CD4-positive, alpha-beta T cell treated with Interleukin-10 for 1 hour (primary cell): ENCODE data around the gene PAPPA.

Source experiments
- DNase-seq: peaks from one replicate; pipeline ENCODE4 v3.0.0-alpha.2; 2020

The PAPPA gene, protein sequence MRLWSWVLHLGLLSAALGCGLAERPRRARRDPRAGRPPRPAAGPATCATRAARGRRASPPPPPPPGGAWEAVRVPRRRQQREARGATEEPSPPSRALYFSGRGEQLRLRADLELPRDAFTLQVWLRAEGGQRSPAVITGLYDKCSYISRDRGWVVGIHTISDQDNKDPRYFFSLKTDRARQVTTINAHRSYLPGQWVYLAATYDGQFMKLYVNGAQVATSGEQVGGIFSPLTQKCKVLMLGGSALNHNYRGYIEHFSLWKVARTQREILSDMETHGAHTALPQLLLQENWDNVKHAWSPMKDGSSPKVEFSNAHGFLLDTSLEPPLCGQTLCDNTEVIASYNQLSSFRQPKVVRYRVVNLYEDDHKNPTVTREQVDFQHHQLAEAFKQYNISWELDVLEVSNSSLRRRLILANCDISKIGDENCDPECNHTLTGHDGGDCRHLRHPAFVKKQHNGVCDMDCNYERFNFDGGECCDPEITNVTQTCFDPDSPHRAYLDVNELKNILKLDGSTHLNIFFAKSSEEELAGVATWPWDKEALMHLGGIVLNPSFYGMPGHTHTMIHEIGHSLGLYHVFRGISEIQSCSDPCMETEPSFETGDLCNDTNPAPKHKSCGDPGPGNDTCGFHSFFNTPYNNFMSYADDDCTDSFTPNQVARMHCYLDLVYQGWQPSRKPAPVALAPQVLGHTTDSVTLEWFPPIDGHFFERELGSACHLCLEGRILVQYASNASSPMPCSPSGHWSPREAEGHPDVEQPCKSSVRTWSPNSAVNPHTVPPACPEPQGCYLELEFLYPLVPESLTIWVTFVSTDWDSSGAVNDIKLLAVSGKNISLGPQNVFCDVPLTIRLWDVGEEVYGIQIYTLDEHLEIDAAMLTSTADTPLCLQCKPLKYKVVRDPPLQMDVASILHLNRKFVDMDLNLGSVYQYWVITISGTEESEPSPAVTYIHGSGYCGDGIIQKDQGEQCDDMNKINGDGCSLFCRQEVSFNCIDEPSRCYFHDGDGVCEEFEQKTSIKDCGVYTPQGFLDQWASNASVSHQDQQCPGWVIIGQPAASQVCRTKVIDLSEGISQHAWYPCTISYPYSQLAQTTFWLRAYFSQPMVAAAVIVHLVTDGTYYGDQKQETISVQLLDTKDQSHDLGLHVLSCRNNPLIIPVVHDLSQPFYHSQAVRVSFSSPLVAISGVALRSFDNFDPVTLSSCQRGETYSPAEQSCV (N-terminal part only)

DNA sequence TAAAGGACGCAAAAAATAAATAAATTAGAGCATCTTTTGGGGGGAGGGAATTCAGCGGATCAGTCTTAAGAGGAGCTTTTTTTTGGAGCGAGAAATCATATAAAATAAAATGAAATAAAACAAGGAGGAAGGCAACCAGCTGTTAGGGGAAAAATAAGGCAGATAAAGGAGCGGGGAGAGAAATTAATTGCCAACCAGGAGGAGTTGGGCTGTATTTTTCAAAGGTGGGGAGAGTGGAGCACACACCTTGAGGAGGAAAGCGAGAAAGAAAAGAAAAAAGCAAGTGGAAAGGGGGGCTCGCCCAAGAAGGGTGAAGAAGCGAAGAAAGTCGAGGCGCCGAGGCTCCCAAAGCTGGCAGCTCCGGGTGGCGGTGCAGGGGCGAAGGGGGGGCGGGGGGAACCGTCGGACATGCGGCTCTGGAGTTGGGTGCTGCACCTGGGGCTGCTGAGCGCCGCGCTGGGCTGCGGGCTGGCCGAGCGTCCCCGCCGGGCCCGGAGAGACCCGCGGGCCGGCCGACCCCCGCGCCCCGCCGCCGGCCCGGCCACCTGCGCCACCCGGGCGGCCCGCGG lies at the start of gene PAPPA:
Gene PAPPA (plus strand): TSS at position 27 of the 569 bp plus-strand sequence. CDS start 382 bp downstream, at position 409.
- no peak for DNase-seq

DNA sequence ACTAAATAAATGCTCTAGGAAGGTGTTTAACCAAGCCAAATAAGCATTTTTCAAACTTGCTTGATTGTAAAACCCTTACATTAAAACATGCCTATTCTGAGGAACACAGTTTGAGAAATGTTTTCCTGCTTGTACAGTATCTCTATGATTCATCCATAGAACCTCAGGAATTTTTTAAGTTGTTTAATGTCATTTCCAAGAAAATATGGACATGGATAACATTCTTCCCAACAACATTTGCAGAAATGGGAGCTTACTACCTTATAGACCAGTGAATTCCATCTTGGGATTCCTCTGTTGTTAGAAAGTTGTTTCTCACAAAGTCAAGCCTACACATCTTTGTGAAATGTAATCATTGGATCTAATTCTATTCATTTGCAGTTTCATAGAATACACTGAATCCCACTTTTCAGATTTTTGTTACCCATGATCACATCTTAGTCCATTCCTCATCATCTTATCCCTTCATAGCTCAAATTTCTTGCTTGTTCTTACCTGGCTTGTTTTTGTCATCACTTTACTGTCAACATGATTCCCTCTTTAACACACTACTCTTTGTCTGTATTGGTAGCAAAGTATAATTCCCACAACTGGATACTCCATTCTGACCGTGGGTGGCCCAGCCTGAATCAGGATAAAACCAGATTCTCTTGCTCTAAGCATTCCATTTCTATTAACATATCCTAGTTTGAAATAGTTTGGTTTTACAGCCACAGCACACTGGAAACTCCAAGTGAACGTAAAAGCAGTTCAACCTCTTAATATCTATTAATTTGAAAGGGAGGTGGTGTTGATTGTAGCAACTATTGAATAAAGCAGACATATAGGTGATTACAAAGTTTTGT lies 49.4 kb upstream of the PAPPA start:
- no peak for DNase-seq

DNA sequence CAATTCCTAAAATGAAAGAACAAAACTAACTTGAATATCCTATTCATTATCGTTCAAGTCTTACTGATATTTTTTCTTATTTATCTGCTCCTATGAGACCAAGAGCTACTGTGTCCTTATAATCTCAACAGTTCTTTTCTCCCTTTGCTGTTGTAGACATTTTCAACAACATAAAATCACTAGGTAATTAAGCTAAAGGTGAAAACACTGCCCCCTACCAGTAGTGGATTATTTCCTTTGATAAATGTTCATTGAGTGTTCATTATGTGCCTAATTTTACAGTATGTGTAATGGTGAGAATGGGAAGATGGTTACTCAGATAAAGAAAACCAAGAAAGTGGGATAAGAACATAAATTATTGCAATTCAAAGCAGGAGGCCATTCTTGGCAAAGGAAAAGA lies 41.4 kb upstream of the PAPPA start:
- no peak for DNase-seq

DNA sequence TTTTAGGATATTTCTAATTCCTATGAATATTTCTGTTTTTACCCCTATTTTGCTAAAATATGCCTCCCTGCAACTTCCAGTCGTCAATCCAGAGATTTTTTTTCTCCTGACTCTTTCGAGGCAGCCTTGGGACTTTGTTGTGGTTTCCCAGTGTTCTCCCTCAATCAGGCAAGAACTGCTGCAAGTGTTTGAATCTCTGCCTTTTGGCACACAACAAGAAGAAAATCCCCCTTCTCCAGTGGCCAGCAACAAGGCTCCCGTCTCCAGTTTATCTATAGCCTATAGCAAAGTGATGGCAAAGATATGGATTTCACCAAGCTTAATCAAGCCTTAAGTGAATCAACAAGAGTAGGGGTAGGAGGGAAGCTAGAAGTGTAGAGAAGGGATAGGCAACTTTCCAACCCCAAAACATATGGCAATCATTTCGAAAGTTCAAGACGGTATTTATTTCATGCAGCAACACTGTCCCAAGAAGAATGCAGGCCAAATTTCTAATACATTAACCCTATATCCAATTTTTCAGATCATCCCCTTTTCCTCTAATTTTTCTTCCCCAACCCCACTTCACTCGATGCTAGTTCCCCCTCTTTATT lies 37.7 kb upstream of the PAPPA start:
- no peak for DNase-seq

DNA sequence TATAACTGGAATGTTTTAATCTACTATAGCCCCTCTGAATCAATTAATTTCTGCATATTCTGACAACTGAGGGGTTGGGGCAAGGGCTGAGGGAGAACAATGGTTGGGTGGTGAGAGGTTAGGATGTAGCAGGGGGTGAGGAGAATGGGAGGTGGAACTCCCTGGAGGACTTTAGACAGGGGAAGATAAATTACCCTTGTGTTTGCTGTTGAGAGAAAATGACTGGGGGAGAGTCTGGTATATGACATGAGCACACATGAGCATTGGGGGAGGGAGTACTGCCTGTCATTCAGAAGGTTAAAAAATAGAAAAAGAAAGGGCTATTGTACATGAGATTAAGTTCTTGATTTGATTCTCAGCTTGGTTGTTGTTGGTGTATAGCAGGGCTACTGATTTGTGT lies 37.2 kb upstream of the PAPPA start:
- DNase-seq: no peak

DNA sequence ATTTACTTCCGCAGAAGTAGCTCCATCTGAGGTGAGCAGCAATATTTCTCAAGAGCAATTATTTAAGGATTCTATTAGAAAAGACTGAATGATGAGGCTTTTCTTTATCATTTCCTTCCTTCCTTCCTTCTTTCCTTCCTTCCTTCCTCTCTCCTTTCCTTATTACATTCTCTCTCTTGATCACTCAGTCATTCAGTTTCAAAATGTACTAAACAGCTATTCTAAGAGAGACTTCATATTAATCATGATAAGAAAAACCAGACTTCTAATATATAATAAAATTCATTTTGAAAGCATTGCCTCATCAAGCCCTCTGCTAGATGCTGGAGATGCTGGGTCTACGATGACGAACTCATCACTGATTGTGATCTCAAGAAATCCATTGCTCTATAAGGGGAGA lies 30.4 kb upstream of the PAPPA start:
- DNase-seq: no peak

DNA sequence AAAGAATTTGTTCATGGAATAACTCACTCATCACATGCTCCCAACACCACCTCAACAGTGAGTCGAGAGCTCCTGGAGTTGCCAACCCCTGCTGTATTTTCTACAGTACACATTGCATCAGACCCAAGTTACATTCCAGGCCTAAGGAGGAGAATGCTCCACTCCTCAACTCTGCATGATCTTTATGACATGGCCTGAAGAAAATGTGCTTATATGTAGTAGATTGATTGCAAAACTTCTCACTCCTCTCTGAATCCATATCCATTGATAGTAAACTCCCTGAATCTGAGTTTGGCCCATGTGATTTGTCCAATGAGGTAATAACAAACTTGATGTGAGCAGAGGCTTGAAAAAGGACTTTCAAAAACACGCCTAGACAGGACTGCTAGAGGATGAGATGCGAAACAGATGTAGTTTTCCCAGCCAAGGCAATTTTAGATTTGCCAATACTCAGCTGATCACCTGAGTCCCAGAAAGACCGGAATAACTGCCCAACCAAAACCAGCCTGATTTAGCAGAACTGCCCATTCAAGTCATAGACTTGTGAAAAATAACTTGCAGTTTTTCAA lies 29.0 kb upstream of the PAPPA start:
- no peak for DNase-seq

DNA sequence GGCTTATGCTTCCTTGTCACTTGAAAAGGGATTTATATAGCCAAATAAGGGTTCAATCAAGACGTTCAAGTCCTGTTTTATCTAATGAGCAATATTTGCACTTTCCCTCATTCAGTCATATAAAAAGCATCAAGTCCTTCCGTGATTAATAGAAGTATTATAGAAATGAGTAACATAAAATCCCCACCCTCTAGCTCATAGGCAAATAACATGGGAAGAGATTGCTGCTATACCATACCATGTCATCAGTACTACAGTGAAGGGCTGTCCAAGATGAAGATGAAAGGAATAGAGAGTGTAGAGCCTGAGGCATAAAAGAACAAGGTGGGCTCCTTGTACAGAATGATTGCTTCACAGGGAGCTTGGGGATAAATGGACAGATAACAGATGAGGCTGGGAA lies 20.4 kb upstream of the PAPPA start:
- no peak for DNase-seq

DNA sequence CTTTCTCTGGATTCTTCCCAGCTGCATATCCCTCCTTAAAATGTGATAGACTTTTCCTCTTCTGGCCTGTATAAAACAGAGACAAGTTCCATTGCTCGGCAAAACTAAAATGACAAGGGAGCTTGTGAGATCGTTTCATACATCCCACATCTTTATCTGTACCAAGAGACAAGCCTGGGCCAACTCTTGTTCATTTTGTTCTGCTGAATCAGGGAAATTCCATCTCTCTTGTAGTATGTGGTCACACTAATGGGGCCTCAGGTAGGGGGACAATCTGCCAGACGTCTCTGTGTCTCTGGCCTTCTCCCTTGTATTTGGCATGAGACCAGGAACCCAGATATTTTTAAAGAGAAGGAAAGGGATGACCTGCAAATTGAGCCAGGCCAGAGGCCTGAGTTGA lies 18.6 kb upstream of the PAPPA start:
- DNase-seq: no peak

DNA sequence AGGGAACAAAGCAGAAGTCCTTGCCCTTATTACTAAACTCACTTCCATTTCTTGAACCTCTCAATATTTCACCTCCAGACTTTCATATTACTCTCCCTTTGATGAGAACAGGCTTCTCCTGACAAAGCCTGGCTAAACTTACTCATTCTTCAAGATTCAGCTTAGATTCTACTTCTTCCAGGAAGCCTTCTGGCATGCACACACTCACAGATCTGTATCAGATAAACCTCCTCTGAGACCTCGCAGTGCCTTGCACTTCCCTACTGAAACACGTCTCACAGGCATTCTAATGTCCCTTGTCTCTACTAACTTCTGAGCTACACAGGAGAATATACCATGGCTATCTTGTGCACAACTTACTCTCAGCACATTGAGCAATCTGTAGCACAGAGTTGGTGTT lies 16.6 kb upstream of the PAPPA start:
- DNase-seq: no peak

DNA sequence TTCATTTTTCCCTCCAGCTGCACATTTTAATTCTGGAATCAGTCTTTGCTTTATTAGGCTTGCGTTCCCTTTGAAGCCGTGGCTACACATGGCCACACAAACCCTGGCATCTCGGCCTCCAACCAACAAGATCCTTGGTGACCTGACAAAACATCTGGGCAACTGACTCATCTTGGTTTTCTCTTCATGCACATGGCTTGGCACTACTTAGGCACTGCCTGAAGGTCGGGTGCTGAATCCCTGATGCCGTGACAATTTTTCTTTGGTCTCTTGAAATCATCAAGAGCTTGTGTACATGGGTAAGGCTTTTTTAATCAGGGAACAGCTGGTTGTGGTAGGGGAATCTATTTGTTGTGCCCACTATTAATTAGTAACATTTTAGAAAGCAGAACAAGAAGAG lies 16.0 kb upstream of the PAPPA start:
- no peak for DNase-seq

DNA sequence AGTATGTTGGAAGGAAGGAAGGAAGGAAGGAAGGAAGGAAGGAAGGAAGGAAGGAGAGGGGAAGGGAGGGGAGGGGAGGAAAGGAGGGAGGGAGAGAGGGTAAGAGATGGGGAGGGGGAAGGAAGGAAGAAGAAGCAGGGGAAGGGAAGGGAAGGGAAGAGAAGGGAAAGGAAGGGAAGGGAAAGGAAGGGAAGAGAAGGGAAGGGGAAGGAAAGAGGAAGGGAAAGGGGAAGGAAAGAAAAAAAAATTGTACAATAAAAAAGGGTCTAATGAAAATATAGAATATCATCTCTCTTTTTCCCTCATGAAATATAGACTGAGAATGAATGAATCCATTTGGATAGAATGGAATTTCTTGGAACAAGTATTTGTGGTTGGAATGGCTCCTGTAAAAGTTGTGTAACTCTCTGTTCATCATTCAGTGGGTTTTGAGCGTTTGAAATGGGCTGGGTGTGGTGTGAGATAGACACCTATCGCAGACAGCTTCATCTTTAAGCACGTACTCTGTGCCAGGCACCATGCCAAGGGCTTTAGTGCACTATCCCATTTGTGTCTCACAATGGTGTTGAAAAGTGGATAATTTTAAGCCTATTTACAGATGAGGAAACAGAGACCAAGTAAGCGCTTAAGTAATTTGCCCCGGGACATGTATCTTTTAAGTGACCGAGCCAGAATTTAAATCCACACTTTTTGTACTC lies 11.6 kb upstream of the PAPPA start:
- DNase-seq: no peak

DNA sequence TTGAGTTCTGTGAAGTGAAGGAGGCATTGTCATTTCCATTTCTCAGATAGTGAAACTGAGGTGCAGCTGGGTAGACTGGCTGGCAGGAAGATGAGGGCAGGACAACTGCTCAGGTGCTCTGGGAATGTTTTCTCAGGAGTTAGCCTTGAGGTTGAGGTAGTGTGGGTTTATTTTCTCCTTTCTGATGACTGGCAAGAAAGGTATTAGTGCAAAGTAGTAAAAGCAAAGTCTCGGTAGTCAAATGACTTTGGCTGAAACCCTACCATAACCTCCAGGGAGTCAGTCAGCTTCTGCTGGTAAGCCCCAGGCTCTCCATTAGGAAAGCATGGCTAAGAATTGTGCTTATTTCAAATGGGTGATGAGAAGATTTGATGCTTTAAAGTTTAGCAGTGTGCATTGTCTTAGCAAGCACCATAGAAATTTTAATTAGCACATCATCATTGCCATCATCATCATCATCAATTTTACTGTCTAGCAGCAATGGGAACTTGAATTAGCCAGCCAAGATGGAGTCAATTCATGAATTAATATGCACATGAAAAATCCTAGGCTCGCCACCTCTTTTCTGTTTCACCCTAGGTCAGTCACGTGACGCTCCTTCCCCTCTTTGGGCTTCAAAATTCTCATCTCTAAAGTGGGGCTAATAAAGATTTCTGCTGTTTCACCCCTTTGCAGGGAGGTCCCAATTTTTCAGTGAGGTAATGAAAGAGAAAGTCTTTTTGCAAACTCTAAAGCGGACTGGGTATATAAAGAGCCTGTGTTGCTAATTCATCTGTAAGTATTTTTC lies 10.7 kb upstream of the PAPPA start:
- DNase-seq: no peak

DNA sequence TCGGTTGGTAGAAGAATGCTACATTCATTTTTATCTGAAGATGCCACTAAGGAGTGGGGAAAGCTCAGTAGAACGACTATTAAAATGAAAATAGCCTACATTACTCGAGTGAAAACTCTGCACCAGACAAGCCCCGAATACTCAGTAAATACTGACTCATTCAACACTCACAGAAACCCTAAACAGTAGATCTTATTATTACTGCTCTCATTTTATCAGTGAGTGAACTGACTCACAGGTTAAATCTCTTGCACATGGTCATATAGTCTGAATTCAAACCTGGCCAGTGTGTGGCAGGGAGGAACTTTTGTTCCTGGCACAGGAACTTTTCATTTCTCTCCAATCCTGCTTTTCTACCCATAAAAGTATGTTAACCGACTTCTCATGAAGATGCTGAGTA lies 9.6 kb upstream of the PAPPA start:
- no peak for DNase-seq

DNA sequence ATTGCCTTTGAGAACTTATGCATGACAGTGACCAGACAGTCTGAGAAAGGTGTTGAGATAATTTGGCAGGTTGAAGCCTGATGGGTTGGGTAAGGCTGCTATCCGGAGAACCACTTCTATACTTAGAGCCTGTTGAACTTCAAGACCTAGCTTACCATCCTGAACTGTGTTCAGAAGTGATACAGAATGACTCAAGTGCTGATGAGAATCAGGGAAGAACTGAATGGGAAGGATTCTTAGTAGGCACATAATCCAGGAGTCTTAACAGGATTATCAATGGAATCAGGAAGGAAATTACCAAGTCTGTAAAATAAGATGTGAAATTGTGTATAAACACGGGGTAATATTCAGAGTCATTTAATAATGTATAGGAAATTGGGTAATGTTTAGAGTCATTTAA lies 9.0 kb upstream of the PAPPA start:
- DNase-seq: no peak

DNA sequence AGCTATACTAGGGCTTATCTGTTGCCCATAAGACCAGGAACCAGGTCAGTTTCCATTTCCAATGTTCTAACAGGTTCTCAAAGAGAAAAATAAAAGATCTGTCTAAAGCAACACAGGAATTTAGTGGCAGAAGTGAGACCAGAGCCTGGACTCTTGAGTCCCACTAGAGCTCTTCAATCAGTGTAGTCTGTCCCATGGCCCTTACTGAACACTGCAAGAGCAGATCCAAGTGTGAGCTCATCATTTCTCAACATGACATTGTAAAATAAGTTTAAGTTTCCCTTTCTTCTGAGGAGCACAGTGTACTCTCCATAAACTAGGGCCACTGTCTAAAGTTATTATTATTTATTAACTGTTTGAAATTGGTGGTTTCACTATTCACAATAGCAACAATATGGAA lies 8.6 kb upstream of the PAPPA start:
- DNase-seq: no peak

DNA sequence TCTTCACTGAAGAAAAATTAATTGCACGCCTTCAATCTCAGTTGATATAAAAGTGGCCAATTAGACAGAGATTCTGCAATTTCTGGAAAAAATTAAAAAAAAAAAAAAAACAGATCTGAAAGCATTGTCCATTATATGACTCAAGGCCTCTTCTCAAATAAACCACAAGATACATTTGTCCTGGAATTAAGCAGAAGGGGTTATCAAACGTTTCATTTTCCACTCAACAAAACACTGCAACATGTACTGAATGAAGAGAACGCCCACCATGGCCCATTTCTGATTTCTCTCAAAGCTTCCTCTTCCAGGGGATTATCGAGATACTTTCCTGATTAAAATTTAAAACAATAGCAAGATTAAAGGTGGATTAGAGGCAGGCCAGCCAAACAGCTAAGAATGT lies 5.8 kb upstream of the PAPPA start:
- no peak for DNase-seq

DNA sequence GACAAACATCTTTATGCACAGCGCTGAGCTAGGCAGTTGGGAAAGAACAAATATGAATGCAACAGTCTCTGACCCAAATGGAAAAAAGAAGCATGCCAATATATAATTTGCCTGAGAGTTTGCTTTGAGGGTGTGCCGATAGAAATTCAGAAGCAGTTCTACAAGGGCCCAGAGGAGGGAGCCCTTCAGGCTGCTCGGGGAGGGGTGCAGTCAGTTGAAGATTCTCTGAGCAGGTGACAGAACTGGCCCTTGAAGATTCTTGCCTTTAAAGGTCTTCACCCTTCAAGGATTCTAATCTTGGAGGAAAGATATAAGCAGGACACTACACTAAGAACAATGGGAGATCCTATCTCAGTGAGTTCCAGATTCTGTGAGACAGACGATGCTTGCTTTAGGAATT lies 3.7 kb upstream of the PAPPA start:
- no peak for DNase-seq

DNA sequence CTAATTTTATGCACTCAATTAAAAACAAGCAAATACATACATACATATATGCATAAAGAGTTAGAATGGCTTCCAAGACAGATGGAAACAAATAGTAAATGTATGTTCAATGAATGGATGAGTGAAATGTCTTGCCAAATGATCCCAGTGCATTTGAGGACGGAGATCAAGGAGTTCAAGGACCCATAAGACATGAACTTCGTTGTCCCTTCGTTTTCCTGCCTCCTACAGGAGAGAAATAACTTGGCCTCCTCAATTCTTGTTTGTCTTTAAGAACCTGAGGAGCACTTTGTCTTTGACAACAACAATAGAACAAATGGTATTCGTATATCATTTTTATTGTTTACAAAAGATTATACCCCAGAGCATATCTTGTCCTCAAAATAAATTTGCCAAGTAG lies 2.4 kb upstream of the PAPPA start:
- no peak for DNase-seq

DNA sequence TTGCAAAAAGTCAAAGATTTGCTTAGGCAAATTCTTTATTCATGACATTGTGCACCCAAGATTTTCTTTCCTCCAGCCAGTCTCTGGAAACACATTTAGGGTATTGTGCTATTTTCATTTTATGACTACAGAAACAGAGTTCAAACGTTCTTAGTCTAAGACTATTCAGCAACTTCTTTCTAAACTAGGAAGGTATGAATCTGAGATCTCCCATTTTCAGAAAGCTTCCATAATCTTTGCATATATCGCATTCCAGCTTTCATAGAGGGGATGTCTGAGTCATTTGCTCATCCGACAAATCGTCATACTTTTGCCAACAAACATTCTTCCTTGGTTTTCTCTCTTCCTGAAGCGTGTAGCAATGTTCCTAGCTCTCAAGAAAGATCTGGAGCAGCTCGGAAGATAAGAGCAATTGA lies 1.6 kb upstream of the PAPPA start:
- DNase-seq: no peak
